IMR-90 (cell line): ENCODE results near the gene NRARP. TPM values are rescaled to one million over a fixed set of nuclear protein-coding genes. Genes with fewer than 3 reads are reported as not detected.

Experiments
- ATAC-seq: fragments of 200-7000 bp; cut with Tn5 transposase; 2 replicates; pipeline ENCODE4 v1.9.1; 2020; ENCODE audit warnings: low read depth, mild to moderate bottlenecking, moderate library complexity
- BruUV-seq: library from RNA; stranded (reverse); fragments of 400-500 nt; replicated peaks from 2 replicates; lab custom pipeline; 2021; lab: Mats Ljungman, UMichigan
- CTCF ChIA-PET: fragments of 300-600 bp; formaldehyde crosslinking; extraction: SDS; loops from one replicate; lab custom pipeline; 2021; ENCODE audit warnings: antibody characterized with exemption; lab: Yijun Ruan, JAX
- POLR2A ChIA-PET: fragments of 300-600 bp; sonication (Branson Sonifier 250); formaldehyde crosslinking; loops from one replicate; lab custom pipeline; 2022; ENCODE audit warnings: antibody characterized with exemption; ENCODE audit not compliant: unreplicated experiment; lab: Charles Lee
- DNase-seq: peaks from one replicate; pipeline ENCODE4 v3.0.0; 2013
- H2AFZ ChIP-seq: replicated peaks from 2 replicates; pipeline ENCODE3; 2013; ENCODE audit warnings: low read length, mild to moderate bottlenecking; ENCODE audit not compliant: poor library complexity
- H2AK5ac ChIP-seq: 2 replicates; pipeline ENCODE4 v1.6.1; 2013; ENCODE audit warnings: low read depth, low read length, inconsistent platforms
- H2AK9ac ChIP-seq: replicated peaks from 2 replicates; pipeline ENCODE3; 2013; ENCODE audit warnings: mild to moderate bottlenecking, low read depth, low read length, moderate library complexity; ENCODE audit not compliant: poor library complexity
- H2BK120ac ChIP-seq: 2 replicates; pipeline ENCODE4 v1.6.1; 2013; ENCODE audit warnings: low read depth, low read length, inconsistent platforms
- H2BK15ac ChIP-seq: 3 replicates; pipeline ENCODE4 v1.6.1; 2013; ENCODE audit warnings: low read depth, low read length, inconsistent platforms
- H2BK20ac ChIP-seq: 2 replicates; pipeline ENCODE4 v1.6.1; 2013; ENCODE audit warnings: low read depth, mild to moderate bottlenecking, inconsistent platforms, low read length, moderate library complexity
- H2BK5ac ChIP-seq: 2 replicates; pipeline ENCODE4 v1.6.1; 2013; ENCODE audit warnings: mild to moderate bottlenecking, low read depth, low read length, inconsistent platforms; ENCODE audit not compliant: poor library complexity, severe bottlenecking
- H3K14ac ChIP-seq: replicated peaks from 2 replicates; pipeline ENCODE4 v1.6.1; 2013; ENCODE audit warnings: low read depth, low read length, inconsistent platforms
- H3K18ac ChIP-seq: 2 replicates; pipeline ENCODE4 v1.6.1; 2013; ENCODE audit warnings: low read depth, low read length, control low read depth
- H3K23ac ChIP-seq: 2 replicates; pipeline ENCODE4 v1.6.1; 2013; ENCODE audit warnings: low read depth, low read length, inconsistent platforms
- H3K27ac ChIP-seq: 2 replicates; pipeline ENCODE4 v1.5.1; 2013; ENCODE audit warnings: mild to moderate bottlenecking, control low read depth, low read length; ENCODE audit not compliant: insufficient read depth
- H3K27me3 ChIP-seq: 2 replicates; pipeline ENCODE4 v1.6.1; 2013; ENCODE audit warnings: low read length; ENCODE audit not compliant: control insufficient read depth, insufficient read depth
- H3K36me3 ChIP-seq: 2 replicates; pipeline ENCODE4 v1.6.1; 2013; ENCODE audit warnings: low read length, mixed read lengths; ENCODE audit not compliant: control insufficient read depth, insufficient read depth
- H3K4ac ChIP-seq: 2 replicates; pipeline ENCODE4 v1.6.1; 2013; ENCODE audit warnings: low read depth, low read length, inconsistent platforms
- H3K4me1 ChIP-seq: 2 replicates; pipeline ENCODE4 v1.6.1; 2013; ENCODE audit warnings: low read length, mixed read lengths; ENCODE audit not compliant: control insufficient read depth, insufficient read depth
- H3K4me2 ChIP-seq: 2 replicates; pipeline ENCODE4 v1.6.1; 2013; ENCODE audit warnings: low read depth, mild to moderate bottlenecking, control low read depth, low read length, moderate library complexity
- H3K4me3 ChIP-seq: 2 replicates; pipeline ENCODE4 v1.5.1; 2013; ENCODE audit warnings: low read depth, mild to moderate bottlenecking, control low read depth, low read length, moderate library complexity; ENCODE audit not compliant: insufficient read depth
- H3K56ac ChIP-seq: 2 replicates; pipeline ENCODE4 v1.6.1; 2013; ENCODE audit warnings: low read length, inconsistent platforms; ENCODE audit not compliant: insufficient read depth; ENCODE audit errors: extremely low read depth
- H3K79me1 ChIP-seq, 2 experiments: 2 replicates each; pipeline ENCODE4 v1.6.1; 2013; ENCODE audit warnings: low read length in 2 of 2, inconsistent platforms in 1 of 2, low read depth in 1 of 2
- H3K9ac ChIP-seq: 2 replicates; pipeline ENCODE4 v1.6.1; 2013; ENCODE audit warnings: low read depth, low read length, control low read depth
- H3K9me1 ChIP-seq: 2 replicates; pipeline ENCODE4 v1.6.1; 2013; ENCODE audit warnings: low read length, inconsistent platforms; ENCODE audit not compliant: insufficient read depth
- H3K9me3 ChIP-seq: 2 replicates; pipeline ENCODE4 v1.6.1; 2013; ENCODE audit warnings: low read length; ENCODE audit not compliant: control insufficient read depth, insufficient read depth
- H4K20me1 ChIP-seq: 2 replicates; pipeline ENCODE4 v1.6.1; 2013; ENCODE audit warnings: low read length, inconsistent platforms; ENCODE audit not compliant: insufficient read depth
- H4K5ac ChIP-seq: 2 replicates; pipeline ENCODE4 v1.6.1; 2013; ENCODE audit warnings: mild to moderate bottlenecking, low read depth, low read length, control low read depth
- H4K8ac ChIP-seq, 2 experiments: 2 replicates each; pipeline ENCODE4 v1.6.1; 2013; ENCODE audit warnings: low read depth in 2 of 2, low read length in 2 of 2, control low read depth in 1 of 2, inconsistent platforms in 1 of 2
- H4K91ac ChIP-seq: 2 replicates; pipeline ENCODE4 v1.6.1; 2013; ENCODE audit warnings: low read depth, low read length, inconsistent platforms; ENCODE audit not compliant: insufficient read depth
- BHLHE40 ChIP-seq: fragments of 150-350 bp; IDR thresholded peaks from 2 replicates; pipeline ENCODE4 v1.6.1; 2016; ENCODE audit warnings: mild to moderate bottlenecking, low read depth, low read length
- CEBPB ChIP-seq: IDR thresholded peaks from 2 replicates; pipeline ENCODE4 v1.6.1; 2012; ENCODE audit warnings: low read depth, low read length, improper control_type of control experiment
- CHD1 ChIP-seq: IDR thresholded peaks from 2 replicates; pipeline ENCODE4 v1.6.1; 2012; ENCODE audit warnings: low read depth, low read length, improper control_type of control experiment
- CTCF ChIP-seq: conservative IDR thresholded peaks from 2 replicates; pipeline ENCODE4 v1.5.1; 2012; ENCODE audit warnings: mild to moderate bottlenecking, low read depth, low read length, improper control_type of control experiment
- FOS ChIP-seq: fragments of 150-350 bp; IDR thresholded peaks from 2 replicates; pipeline ENCODE4 v1.6.1; 2016; ENCODE audit warnings: low read depth, low read length
- MAFK ChIP-seq: IDR thresholded peaks from 2 replicates; pipeline ENCODE4 v1.6.1; 2012; ENCODE audit warnings: low read depth, low read length, improper control_type of control experiment
- MAZ ChIP-seq: IDR thresholded peaks from 2 replicates; pipeline ENCODE4 v1.6.1; 2012; ENCODE audit warnings: low read depth, mild to moderate bottlenecking, low read length, improper control_type of control experiment, moderate library complexity, borderline replicate concordance
- MXI1 ChIP-seq: IDR thresholded peaks from 2 replicates; pipeline ENCODE4 v1.6.1; 2012; ENCODE audit warnings: low read depth, mild to moderate bottlenecking, low read length, moderate library complexity, borderline replicate concordance
- NFE2L2 ChIP-seq: fragments of 150-350 bp; IDR thresholded peaks from 2 replicates; pipeline ENCODE4 v1.6.1; 2016; ENCODE audit warnings: low read depth, mild to moderate bottlenecking, low read length
- POLR2A ChIP-seq: IDR thresholded peaks from 2 replicates; pipeline ENCODE4 v1.6.1; 2012; ENCODE audit warnings: mild to moderate bottlenecking, low read depth, low read length
- RAD21 ChIP-seq: IDR thresholded peaks from 2 replicates; pipeline ENCODE4 v1.6.1; 2012; ENCODE audit warnings: low read length, improper control_type of control experiment
- RCOR1 ChIP-seq: IDR thresholded peaks from 2 replicates; pipeline ENCODE4 v1.6.1; 2012; ENCODE audit warnings: mild to moderate bottlenecking, low read length, improper control_type of control experiment; ENCODE audit not compliant: insufficient replicate concordance
- RFX5 ChIP-seq: IDR thresholded peaks from 2 replicates; pipeline ENCODE4 v1.8.0; 2012; ENCODE audit warnings: low read depth, mild to moderate bottlenecking, low read length, moderate library complexity
- SMC3 ChIP-seq: fragments of 150-350 bp; IDR thresholded peaks from 2 replicates; pipeline ENCODE4 v1.6.1; 2016; ENCODE audit warnings: low read depth, mild to moderate bottlenecking, antibody characterized with exemption, low read length, moderate library complexity
- USF2 ChIP-seq: fragments of 150-350 bp; IDR thresholded peaks from 2 replicates; pipeline ENCODE4 v1.6.1; 2017; ENCODE audit warnings: mild to moderate bottlenecking, antibody characterized with exemption, low read length, low read depth
- WGBS, 2 experiments: methylation state at CpG; one replicate each; pipeline versions ENCODE4 v1.1.5 to v1.1.7; 2013; ENCODE audit warnings: missing lambda C conversion rate in 2 of 2; ENCODE audit not compliant: insufficient read length in 1 of 2; ENCODE audit errors: extremely low coverage in 2 of 2; 5-methylcytosine and 5-hydroxymethylcytosine counted together
- dilution Hi-C: fragments of 300-500 bp; cut with HindIII; formaldehyde crosslinking; loops from one replicate; pipeline ENCODE4 v1.14.3; 2018; ENCODE audit warnings: low sequenced_read_pairs; ENCODE audit not compliant: unreplicated experiment
- in situ Hi-C: fragments of 300-500 bp; cut with MboI; formaldehyde crosslinking; loops from 3 replicates; pipeline ENCODE4 v1.14.3; 2019; ENCODE audit warnings: low sequenced_read_pairs, inconsistent platforms, mixed read lengths
- intact Hi-C: fragments of 100-400 bp; cut with micrococcal nuclease; formaldehyde crosslinking; loops from 2 replicates; pipeline ENCODE4 v1.10.0; 2022
- polyA plus RNA-seq, 3 experiments: library from polyadenylated mRNA; depleted of rRNA; stranded (reverse); fragments of >200 nt; gene quantifications; 2 replicates each; pipeline ENCODE4 v1.2.3, GENCODE V29; 2012; ENCODE audit warnings: low replicate concordance in 1 of 3
- total RNA-seq: library from RNA; depleted of rRNA; stranded (reverse); fragments of >200 nt; gene quantifications from 2 replicates; pipeline ENCODE4 v1.2.3, GENCODE V29; 2012

The NRARP gene
- total and polyA plus RNA-seq, 2 of the 4 experiments (the other 2 are of a cell fraction) = 0.15 TPM; not detected in 1

GRCh38 chr9:137314561-137315560 is 12.8 kb upstream of the NRARP start:
- WGBS, 2 experiments = 74% methylated on average over 5 of the region's 42 CpGs; no CpG with 5 or more reads in 1 of the 2 experiments
- Histone ChIP-seq H4K5ac (no peak overlapping the region), H2BK120ac (no peak overlapping the region), H3K27ac (no peak overlapping the region), H3K9ac (no peak overlapping the region), H4K91ac (no peak overlapping the region), H3K9me3 (no peaks in the 10 kb centered on the region), H3K4me2 (no peak overlapping the region), H3K18ac (no peak overlapping the region), H2BK20ac (no peak overlapping the region), H3K27me3 (no peaks in the 10 kb centered on the region), H3K4me1 (0 out of 2 replicates have a peak, but pooled peaks cover 2% of the 10 kb centered on the region), H4K8ac (no peak overlapping the region), H3K79me1 (no peaks in the 10 kb centered on the region), H3K14ac (no peak overlapping the region), H3K4ac (no peak overlapping the region), H2BK15ac (no peak overlapping the region), H3K4me3 (no peak overlapping the region), H3K36me3 (no peaks in the 10 kb centered on the region), H3K56ac (no peak overlapping the region), H3K9me1 (no peaks in the 10 kb centered on the region), H2BK5ac (no peak overlapping the region), H3K23ac (no peak overlapping the region), H2AFZ (no peak overlapping the region), H2AK9ac (no peak overlapping the region), H2AK5ac (no peak overlapping the region), H4K20me1 (no peaks in the 10 kb centered on the region)
- ATAC-seq = no peak
- DNase-seq = no peak
- intact Hi-C loops = no loop called here
- BruUV-seq = no TSS peak
- CTCF ChIA-PET = no interaction called here
- POLR2A ChIA-PET = no interaction called here
- TF ChIP-seq RCOR1 (no peak), CEBPB (no peak), CHD1 (no peak), MAZ (no peak), MAFK (no peak), CTCF (no peak), RFX5 (no peak), POLR2A (no peak), RAD21 (no peak), USF2 (no peak), SMC3 (no peak), NFE2L2 (no peak), BHLHE40 (no peak), FOS (no peak), MXI1 (no peak)
- dilution Hi-C loops = no loop called here
- in situ Hi-C loops = no loop called here
